NCI-H524 (cell line): ENCODE measurements around the gene MUC6.

Experiments
- DNase-seq, 2 experiments: peaks; one replicate each; lab custom pipeline; 2025; lab: John Stamatoyannopoulos, UW

The MUC6 gene

DNA sequence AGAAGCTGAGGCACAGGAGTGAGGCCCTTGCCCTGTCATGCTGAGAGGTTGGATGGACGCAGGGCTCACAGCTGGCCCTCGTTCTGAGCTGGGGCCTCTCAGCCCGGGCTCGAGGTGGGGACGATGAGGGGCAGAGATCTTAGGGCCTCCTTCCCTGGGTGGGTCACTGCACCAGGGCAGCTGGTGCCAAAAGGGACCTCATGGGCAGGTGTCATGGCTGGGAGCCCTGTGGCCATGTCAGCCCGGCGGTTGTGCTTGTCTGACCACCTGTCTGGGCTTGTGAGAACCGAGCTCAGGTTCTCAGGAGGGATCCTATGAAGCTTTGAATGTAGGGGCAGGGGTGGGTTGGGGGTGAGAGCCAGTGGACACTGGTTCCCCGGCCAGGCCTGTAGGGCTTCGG lies 1.8 kb upstream of the MUC6 start:
- DNase-seq, result no peak

DNA sequence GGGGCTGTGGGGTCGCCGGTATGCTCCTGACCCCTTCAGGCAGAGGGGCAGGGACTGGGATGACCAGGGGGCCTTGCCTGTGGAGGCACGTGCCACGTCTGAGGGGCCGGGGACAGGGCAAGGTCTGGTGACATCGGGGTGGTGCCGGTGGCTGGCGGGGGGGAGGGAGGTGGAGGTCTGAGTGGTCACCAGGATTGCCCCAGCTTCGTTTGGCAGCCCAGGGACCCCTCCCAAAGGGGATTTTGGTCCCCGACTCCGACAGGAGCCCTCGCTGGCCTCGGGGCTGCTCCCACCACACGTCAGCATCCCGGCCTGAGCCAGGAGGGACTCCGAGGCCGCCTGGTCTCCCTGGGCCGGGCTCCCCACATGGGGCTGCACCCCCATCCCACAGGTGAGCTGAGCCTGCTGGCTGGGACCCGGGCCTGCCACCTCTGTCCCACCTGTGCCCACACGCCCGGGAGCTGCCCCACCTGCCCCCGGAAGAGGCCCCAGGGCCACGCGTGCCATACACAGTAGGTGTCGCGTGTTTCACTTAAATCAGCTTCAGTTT lies 1.1 kb upstream of the MUC6 start:
- DNase-seq, result no peak

DNA sequence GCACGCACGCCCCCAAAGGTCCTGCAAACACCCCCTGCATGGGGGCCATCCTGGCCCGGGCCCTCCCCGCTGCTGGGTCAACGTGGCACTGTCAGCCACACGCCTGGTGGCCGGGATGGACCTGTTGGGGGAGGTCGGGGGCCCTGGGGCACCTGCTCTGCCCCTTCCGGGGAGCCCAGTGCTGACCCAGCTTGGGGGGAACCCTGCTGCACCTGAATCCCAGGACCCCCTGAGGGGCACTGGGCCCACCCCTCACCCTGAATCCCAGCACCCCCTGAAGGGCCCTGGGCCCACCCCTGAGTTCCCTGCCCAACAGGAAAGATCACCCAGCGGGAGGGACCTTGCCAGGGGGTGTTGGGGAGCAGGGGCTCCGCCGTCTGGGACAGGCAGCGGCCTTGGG lies 413 bp upstream of the MUC6 start:
- no peak for DNase-seq

DNA sequence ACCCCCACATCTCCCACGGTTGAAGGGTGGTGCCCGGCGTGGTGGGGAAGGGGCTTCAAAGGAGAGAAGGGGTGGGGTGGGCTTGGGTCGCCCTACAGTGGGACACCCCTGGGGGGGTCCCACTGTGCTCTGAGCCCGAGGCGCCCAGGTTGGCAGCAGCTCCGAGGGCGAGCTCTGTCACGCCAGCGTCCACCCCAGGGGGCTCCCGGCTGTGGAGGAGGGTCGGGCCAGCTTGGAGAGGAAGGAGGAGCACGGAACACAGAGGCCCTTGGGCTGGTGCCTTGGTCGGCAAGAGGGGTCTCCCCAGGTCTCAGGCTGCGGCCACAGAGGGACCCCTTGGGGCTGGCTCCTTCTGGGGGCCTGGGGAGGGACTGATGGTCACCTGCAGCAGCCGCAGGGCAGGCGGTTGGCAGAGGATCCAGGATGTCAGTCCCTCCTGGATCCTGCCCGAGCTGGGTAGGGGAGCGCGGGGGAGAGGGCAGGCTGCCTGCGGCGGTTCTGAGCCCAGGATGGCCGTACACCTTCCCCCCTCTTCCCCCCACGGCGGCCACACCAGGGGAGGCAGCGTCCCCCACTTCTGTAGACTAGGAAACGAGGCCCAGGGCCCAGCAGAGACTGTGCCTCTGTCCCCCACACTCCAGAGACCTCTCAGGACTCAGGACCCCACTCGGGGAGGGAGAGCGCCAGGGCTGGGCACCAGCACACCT lies 788 bp downstream of the MUC6 start:
- DNase-seq, result no peak

DNA sequence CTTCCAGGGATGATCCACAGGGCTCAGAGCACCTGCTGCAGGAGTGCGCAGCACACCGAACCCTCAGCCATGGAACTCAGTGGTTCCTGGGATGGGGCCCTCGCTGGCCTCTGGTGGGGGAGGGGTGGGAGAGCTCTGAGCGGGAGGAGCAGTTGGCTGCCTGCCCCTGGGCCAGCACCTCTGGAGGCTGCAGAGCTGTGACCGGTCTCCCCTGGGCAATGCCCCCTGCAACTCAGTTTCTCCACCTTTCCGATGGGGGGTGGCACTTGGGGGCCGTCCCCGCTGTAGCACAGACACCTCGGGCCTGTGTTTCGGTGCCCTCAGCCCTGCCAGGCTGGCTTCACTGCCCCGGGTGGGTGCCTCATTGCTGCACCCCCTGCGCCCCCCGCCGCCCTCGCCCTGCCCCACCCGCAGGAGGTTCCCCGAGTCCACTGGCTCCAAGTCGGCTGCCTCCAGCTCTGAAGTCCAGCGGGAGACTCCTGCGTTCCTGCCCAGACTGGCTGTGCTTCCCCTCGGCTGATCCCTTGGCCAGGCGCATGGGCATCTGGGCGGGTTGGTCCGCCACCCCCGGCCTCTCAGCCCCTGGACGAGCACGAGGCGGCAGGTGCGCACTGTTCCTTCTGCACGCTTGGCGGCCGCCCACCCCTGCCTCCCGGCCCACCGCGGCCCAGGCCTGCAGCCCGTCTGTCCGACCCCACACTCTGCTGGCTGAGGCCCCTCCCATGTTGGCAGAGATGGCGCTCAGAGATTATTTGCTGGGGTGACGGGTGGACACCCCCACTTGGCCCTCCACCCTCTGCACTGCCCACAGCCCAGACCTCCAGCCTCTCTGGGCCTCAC lies 1.8 kb downstream of the MUC6 start:
- DNase-seq, result no peak

DNA sequence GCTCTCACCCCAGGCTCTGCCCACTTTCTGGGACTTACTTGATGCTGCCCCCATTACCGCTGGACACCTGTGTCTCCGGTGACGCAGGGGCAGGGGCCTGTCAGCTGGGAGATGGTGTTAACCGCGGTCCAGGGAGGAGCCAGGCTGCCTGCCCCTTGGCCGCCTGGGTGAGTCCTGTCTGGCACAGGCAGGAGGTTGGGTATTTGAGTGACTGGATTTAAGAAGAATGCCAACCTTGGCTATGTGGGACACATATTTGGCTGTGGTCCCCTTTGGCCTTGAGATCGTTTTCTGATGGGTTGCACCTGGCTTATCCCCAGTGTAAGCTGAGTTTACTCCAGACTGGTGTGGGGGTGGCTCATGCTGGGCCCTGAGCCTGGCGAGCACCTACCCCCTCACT lies 2.5 kb downstream of the MUC6 start:
- no peak for DNase-seq

DNA sequence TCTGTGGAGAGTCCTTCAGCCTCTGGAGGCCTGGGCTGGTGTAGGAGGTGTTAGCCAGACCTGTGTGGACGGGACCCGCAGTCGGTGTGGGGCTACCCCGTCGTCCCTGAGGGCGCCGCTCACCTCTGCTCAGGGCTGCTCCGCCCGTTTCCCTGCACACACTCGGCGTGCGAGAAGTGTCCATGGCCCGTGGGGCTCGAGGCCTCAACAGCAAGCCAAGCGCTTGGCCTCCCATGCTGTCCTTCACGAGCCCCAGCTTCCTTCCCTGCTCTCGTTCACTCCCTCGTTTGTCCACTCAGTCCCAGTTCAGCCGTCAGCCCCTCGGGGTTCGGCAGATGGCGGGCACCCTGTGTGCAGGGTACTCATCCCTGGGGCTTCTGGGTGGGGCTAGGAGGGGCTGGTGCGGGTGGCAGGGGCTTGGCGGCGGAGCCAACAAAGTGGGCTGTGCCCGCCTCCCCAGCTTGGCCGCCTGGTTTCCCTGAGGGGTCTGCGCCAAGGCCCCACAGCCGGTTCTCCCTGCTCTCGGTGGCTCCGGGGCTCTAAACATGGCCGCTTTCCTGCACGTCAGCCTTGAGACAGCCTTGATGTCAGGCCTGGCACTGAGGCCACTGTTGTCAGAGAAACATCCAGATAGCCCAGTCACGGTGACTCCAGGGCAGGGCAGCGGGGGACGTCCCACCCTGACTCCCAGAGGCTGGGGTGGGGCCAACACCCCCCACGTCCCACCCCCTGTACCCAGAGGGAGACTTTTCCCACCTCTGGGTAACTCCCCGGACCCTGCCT lies 3.3 kb downstream of the MUC6 start:
- peak in 1 of 2 experiments; percentile 28 for DNase-seq

DNA sequence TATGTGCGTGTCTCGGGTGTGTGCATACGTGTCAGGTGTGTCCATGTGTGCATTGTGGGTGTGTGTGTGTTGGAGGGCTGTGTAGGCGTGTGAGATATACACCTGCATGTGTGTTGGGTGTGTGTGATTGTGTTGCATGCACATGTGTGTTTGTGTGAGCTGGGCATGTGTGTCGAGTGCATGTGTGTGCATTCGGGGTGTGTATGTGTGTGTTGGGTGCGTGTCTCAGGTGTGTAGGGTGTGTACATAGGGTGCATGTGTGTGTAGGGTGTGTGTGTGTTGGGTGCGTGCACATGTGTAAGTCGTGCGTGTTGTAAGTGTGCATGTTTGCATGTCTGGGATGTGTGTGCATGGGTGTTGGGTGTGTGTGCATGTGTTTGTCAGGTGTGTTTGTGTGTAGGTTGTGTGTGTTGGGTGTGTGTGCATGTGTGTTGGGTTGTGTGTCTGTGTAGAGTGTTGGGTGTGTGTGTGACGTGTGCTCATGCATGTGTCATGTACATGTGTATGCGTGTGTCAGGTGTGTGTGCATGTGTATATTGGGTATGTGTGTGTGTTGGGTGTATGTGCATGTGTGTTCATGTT lies 4.1 kb downstream of the MUC6 start:
- no peak for DNase-seq

DNA sequence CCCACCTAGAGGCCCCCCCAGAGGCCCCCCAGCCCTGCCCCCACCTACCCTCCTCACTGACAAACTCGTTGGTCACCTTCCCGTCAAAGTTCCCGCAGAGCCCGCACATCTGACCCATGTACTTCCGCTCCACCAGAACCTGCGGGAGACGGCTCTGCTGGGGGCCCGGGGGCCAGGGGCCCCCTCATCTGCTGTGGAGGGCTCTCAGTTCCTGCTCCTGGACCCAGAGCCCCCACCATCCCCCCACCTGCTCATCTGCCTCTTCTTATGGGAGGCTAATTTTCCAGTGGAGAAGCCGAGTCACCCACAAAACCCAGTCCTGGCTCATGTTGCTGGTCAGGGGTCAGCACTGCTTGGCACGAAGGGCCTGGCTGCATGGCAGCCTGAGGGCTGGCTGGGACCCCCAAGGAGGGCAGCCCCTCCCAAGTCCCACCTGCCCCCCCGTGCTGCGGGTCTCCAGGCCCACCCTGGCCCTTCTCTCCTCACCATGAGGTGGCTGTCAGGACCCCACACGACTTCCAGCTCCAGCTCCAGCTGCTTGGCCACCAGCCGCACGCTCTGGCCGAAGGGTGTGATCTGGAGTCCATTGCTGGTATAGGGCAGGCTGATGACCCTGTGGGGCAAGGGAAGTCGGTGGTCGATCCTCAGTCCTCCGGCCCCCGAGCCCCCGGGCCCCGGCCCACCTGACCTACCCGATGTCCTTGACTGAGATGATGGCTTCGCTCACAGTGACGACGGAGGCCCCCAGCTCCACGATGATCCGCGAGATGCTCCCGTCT lies 5.2 kb downstream of the MUC6 start:
- no peak for DNase-seq

DNA sequence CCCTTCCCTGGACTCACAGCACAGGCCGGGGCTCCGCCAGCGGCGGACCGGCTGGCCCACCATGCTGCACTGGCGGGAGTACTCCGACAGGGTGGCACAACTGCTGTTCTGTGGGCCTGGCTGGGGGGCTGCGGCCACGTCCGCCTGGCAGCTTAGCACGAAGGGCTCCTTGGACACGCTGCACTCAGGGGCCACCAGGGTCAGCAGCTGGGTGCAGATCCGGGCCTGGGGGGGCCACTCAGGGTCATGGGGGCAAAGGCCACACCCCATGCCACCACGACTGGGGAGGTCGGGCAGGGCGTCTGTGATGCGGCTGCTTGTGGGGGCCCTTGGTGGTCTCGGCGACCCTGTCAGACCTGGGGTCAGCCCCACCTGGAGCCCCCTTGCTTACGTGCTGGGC lies 6.0 kb downstream of the MUC6 start:
- DNase-seq, result no peak

DNA sequence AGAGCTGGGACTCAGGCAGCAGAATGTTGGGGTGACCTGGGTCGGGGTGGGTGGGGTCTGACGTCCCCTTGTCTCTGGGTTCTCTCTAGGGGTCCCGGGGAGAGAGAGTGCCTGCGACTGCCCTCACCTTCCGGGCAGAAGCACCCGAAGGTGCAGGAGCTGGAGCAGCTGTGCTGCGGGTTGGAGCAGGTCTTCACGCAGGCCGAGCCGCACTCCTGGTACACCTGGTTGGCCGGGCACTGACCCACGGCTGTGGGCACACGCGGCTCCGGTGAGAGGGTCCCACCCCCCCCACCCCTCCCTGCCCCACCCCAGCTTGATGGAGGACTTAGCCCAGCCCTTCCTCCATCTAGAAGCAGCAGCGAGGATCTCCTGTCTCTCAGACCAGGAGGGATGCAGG lies 6.4 kb downstream of the MUC6 start:
- DNase-seq, result no peak

DNA sequence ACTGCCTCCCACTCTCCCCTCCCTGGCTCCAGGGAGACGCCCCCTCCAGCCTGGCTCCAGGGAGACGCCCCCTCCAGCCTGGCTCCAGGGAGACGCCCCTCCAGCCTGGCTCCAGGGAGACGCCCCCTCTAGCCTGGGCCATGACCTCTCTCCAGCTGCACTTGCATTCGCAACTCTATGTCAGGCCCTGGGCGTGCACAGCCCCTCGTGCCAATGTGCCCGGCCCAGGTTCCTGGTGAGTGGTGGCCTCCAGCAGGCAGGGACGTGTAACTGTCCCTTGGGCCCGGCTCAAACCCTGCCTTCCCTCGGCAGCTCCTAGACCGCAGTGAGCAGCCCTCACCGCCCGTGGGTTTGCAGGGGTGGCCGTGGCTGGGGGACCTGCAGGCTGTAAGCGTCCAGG lies 6.9 kb downstream of the MUC6 start:
- no peak for DNase-seq

DNA sequence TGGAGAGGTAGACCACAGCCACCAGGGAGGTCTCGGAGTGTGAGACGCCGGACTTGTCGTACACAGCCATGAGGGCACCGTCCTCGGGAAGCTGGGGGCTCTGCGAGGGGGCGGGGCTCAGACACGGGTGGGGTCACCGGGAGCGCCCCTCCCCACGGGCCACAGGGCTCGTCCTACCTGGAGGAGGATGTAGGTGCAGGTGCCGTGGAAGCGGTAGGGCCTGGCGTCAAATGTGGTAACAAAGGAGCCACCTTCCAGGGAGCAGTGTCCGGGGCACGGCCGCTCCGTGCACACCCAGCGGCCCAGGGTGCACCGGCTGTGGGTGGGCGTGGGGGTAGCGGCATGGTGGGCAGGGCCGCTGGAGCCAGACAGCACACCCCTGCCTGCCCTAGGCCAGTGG lies 7.5 kb downstream of the MUC6 start:
- no peak for DNase-seq

DNA sequence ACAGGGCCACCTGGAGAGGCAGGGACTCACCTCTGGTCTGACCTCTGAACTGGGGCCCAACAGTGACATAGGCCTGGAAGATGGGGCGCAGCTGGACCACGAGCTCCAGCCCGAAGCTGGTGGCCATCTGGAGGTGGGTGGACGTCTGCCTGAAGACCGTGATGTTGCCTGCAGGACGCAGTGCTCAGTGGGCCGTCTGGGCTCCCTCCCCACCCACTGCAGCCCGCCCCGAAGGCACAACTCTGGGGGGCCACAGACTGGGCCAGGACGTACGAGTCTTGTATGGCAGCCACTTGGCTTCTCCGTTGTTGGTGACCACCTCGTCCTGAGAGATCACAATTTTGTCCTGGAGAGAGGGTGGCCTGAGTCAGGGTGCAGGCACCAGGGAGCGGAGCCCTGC lies 7.9 kb downstream of the MUC6 start:
- no peak for DNase-seq

DNA sequence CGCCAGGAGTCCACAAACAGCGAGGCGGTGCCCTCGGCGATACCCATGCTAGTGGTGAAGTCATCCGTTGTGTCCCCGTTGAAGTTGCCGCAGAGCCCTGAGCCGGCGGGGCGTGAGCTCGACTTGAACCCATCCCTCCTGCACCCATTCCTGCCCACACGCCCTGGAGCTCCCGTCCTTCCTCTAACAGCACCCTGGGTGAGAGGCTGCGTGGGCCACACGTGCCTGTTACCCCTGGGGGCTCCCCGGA lies 8.3 kb downstream of the MUC6 start:
- DNase-seq, result no peak

DNA sequence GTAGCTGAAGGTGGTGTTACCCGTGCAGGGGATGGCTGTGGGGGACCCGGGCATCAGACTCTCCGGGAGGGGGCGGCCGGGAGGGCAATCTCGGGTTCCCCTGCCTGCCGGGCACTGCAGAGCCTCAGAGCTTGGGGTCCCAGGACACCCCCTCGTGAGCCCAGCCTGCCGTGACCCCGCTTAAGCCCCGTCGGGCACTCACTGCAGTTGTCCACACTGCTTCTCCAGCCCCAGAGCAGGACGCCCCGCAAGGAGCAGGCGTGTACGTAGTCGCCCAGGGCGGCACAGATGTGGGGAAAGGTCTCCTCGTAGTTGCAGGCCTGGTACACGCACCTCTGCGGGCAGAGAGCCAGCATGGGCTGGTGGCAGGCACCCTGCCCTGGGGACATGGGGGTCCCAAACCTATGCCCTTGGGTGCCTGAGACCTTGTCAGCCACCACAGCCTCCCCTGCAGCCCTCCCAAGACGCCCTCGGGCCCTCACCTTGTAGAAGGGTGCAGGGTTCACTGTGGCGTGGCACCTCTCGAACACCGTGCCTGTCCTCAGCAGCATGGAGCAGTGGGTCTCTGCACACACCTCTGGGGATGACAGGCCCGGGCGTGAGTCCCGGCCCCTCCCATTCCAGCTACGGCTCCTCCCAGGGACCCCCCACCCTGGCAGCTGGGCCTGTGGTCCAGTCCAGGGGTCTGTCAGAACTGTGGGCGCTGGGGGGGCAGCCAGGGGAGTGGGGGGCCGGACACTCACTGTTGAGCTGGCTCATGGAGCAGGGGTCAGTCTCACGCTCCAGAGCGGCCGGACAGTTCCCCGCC lies 8.8 kb downstream of the MUC6 start:
- no peak for DNase-seq

DNA sequence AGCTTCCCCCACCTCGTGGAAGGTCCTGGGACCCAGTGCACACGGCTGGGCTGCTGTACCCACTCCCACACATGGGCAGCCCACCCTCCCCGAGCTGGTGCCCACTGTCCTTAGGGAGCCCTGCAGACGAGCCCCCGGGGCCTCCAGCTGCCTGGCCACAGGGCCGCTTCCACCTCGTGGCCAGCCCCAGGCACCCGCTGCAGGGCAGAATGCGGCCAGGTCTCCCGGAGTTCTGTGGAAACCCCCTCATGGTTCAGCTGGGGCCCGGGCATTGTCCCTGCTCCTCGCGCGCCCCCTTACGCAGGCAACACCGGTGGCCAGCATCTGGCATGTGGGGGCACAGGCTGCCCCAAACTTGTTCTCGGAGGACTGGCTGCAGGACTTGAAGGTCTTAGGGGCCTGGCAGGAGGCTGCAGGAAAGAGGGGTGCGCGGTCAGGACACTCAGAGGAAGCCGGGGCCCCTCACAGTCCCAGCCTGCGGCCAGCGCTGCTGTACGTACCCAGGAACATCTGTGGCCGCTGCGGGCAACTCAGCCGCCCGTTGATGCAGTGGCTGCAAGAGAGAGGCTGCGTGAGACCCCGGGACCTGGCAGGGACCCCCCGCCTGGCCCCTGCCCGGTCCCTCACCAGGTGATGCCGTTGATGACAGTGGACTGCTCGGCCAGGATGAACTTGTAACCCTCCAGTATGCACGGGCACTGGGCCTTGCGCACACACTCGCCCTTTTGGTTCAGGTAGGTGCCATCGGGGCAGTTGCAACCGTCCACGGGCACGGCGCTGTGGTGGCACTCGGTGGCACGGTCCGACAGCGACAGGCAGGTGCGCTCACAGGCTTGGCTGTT lies 9.7 kb downstream of the MUC6 start:
- DNase-seq, result no peak

DNA sequence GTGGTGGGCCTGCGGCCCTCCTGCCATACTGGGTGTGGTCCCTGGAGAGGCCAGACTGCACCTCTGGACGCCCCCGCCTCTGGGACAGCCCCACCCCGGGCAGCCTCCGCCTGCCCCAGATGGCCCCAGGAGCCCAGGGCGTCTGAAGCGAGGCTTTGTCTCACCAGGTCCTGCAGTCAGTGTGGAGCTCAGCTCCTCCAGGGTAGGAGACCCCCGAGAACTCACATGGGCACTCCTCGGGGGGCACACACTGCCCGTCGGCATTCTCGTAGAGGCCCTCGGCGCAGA lies 10.4 kb downstream of the MUC6 start:
- DNase-seq, result no peak

DNA sequence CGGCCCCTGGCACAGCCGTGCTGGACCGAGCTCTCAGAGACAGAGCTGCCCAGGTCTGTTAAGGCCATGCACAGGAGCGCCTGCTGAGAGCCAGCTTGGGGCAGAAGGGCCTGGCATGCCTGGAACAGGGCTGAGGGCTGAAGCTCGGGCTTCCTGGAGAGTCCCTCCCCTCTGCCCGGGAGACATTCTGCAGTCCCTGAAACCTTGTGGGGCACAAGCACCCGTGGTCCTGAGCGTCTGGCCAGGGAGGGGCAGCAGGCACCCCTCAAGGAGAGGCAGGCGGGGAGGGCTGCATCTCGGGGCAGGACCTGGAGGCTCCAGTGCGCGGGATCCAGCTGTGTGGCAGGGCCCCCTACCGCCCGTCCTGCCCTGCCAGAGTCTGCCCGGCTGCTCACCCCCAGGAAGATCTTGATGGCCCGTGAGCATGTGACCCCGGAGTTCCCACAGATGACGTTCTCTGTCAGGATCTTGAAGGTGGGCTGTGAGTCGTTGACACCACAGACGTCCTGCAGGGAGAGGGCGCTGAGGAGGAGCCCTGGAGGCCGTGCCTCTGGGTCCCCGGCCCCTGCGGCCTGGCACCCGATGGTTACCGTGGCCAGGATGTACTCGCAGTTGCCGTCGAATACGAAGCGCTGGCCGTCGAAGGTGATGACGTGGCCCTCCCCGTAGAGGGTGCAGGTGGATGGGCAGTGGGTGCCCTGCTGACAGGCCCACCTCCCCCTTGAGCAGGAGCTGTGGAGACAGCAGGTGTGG lies 10.9 kb downstream of the MUC6 start:
- no peak for DNase-seq
